GM03348 (cell line): ENCODE data around the gene ZNF658.
"Not testable (repeated sequence)": the region's sequence is repeated elsewhere in the genome, so short reads cannot be mapped to it uniquely, and the experiment has no call there.

Experiments
- DNase-seq: peaks from one replicate; pipeline ENCODE4 v3.0.0; 2012; ENCODE audit warnings: low spot score

Gene ZNF658

DNA sequence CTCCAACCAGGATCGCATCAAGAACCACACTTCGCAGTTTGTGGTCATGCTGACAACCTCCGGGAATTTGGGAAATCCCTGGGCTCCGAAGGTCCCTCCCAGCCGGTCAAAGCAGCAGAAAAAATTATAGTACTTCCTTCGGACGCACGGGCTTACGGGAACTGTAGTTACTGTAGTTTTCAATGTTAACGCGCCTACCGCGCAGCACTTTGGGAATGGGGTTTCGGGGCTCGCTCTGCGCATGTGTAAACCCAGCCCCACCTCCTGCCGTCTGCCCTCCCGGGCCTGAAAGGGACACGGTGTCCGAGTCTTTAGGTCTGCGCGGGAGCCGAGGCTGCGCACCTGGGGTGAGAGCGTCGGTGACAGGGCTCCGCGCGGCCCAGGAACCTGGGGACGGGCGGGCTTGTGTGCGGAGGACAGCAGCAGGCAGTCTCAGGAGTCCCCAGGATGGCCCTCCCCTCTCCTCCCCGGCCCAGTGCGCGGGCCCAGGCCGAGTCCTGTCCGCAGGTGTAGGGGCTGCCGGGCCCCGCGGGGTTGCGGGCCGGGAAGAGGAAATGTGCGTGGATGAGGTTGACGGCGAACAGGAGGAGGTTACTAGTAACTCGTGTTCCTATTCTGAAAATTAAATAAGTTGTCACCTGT, at the start of gene ZNF658:
TSS of gene ZNF658 (plus strand) at position 236 of the 642 bp plus-strand sequence. CDS start 2,837 bp downstream, outside the sequence.
- DNase-seq, result not testable (repeated sequence)

DNA sequence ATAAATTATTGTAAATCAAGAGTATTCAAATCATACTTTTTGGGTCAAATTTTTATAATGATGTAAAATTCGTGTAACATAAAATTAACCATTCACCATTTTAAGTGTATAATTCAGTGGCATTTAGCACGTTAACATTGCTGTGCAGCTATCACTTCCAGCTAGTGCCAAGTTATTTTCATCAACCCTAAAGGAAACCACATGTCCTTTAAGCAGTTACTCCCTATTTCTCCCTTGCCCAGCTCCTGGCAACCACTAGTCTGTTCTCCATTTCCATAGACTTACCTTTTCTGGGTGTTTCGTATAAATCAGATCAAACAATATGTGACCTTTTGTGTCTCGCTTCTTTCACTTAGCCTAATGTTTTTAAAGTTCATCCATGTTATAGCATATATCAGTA, 38.8 kb upstream of the ZNF658 start:
- not testable (repeated sequence) for DNase-seq

DNA sequence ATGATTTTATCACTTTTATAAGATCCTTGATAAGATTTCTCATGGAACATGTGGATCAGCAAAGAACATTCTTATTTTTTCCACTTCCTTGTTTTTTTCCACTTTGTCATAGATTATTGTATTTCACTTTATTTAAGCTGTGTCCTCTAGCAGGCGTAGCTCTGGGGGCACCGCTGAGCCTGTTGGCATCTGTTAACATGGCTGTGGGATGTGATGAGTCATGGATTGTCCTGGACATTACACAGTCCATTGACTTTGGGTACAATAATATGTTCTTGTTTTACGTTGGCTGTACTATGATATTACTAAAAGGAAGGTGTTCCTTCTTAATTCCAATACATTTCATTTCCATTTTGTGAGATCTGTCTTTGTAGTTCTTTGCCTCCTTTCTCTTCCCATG, 31.9 kb upstream of the ZNF658 start:
- not testable (repeated sequence) for DNase-seq

DNA sequence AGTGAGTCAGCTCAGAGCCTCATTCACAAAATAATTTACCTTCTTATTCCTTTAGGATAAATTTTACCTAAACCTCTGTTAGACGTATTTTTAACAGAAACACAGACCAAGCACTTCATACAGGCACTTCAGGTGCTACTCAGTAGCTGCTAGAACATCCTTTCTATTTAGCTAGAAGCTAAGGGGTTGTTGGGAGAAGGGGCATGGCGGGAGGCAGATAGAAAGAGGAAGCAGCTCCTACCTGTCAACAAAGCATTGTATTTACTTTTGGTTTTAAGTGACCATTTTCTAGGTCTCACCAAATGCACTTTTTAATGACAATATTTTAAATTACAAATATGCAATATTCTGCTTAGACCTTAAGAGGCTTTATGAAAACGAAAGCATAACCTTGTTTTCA, 19.9 kb upstream of the ZNF658 start:
- DNase-seq, result not testable (repeated sequence)

DNA sequence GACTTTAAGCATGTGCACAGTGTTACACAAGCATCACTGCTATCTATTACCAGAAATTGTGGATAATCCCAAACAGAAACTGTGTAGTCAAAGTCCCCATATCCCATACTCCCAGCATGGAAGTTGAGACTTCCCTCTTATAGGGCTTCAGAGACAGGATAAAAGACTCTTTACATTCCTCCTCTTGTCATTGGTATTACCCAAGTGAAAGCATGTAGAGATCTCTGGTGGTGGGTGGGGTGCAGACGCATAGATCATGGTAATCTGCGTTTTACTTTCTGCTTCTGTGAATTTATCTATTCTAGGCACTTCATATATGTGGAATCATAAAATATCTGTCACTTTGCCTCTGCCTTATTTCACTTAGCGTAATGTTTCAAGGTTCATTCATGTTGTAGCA, 18.7 kb upstream of the ZNF658 start:
- DNase-seq, result not testable (repeated sequence)

DNA sequence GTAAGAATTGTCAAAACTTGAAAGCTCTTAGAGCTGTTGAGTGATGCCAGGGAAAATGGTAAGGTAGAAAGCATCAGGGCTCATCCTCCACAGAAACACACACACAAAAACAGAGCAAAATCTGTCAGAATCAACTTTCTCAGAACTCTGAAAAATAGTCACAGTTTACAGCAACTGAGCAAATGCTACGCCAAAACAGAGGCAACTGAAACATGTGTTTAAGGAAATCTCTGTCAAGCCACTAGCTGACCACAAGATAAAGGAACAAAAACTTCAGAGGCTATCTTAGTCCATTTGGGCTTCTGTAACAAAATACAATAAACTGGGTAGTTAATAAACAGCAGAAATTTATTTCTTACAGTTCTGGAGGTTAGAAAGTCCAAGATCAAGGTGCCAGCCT, 10.2 kb upstream of the ZNF658 start:
- not testable (repeated sequence) for DNase-seq

DNA sequence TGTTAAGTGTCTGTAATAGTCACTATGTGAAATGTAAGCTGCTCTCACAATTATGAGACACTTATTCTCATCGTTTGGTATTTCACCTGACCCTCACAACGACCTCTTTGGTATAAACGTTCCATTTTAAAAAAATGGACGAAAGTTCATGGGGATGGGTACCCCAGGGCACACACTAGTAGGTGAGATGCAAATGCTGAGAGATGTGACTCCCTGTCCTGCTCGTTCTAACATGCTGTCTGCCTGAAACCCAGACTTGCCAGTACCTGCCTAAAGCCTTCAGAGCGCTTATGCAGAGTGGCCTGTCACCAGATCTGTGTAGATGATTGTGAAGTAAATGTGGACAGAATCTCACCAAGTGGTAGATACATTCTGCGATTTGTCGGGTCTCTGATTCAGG, 616 bp downstream of the ZNF658 start:
- not testable (repeated sequence) for DNase-seq

DNA sequence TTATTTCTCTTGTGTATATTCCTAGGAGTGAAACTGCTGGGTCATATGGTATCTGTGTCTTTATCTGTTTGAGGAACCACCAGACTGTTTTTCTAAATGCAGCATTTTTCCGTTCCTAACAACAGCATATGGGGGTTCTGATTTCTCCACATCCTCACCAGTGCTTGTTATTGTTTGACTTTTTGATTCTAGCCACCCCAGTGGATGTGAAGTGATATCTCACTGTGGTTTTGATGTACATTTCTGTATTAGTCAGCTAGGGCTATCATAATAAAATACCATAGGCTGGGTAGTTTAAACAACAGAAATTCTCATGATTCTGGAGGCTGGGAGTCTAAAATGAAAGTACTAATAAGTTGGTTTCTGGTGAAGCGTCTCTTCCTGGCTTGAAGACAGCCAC, 9.0 kb downstream of the ZNF658 start:
- not testable (repeated sequence) for DNase-seq

DNA sequence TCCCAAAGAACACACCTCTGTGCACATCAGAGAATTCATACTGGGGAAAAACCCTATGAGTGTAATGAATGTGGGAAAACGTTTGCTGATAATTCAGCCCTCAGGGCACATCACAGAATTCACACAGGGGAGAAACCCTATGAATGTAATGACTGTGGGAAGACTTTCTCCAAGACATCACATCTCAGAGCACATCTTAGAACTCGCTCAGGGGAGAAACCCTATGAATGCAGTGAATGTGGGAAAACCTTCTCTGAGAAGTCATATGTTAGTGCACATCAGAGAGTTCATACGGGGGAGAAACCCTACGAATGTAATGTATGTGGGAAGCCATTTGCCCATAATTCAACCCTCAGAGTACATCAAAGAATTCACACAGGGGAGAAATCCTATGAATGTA, 19.5 kb downstream of the ZNF658 start:
- DNase-seq, result not testable (repeated sequence)

DNA sequence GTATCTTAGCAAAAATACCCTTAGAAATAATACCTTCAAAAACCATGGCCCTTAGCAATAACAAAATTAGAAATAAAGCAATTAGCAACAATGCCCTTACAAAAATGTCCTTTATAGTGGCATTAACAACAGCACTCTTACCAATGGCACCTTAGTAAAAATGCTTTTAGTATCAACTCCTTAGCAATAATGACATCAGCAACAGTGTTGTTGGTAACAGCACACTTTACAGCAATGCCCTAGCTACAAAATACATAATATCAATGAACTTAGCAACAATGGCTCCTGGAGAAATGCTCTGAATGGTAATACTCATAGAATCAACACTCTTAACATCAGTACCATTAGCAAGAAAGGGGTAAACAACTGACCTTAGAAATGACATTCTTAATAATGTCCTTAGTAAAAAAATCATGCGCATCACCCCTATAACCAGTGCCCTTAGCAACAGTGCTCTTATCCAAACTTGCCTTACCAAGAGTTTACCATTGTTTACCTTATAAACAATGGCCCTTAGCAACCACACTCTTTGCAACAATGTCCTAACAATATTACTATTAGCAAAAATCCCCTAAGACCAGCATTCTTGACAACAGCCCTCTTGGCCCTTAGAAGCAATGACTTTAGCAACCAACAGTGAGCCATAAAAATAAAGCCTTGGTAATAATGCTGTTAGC, 35.8 kb downstream of the ZNF658 start:
- DNase-seq, result not testable (repeated sequence)

DNA sequence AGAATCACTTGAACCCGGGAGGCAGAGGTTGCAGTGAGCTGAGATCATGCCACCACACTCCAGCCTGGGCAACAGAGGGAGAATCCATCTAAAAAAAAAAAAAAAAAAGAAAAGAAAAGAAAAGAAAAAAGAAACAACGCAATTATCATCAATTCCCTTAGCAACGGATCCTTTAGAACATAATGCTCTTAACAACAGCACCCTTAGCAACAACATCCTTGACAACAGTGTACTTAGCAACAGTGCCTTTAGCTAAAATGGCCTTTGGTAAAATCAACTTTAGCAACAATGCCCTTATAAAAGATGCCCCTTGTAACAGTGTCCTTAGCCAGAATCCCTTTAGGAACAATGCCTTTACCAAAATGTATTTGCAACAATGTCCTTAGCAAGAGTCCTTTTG, 37.1 kb downstream of the ZNF658 start:
- DNase-seq, result not testable (repeated sequence)

DNA sequence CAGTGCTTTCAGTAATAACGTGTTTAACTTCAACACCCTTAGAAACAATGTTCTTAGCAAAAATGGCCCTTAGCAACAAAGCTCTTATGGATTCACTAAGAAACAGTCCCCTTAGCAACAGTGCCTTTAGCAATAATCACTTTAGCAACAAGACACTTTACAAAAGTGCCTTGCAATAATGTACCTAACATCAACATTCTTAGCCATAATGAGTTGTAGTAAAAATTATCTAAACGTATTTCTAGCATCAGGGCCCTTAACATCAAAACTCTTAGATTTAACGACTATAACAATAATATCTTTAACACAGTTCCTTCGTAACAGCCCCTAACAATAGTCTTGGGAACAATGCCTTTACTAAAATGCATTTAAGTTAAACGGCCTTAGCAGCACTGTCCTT, 37.8 kb downstream of the ZNF658 start:
- not testable (repeated sequence) for DNase-seq

DNA sequence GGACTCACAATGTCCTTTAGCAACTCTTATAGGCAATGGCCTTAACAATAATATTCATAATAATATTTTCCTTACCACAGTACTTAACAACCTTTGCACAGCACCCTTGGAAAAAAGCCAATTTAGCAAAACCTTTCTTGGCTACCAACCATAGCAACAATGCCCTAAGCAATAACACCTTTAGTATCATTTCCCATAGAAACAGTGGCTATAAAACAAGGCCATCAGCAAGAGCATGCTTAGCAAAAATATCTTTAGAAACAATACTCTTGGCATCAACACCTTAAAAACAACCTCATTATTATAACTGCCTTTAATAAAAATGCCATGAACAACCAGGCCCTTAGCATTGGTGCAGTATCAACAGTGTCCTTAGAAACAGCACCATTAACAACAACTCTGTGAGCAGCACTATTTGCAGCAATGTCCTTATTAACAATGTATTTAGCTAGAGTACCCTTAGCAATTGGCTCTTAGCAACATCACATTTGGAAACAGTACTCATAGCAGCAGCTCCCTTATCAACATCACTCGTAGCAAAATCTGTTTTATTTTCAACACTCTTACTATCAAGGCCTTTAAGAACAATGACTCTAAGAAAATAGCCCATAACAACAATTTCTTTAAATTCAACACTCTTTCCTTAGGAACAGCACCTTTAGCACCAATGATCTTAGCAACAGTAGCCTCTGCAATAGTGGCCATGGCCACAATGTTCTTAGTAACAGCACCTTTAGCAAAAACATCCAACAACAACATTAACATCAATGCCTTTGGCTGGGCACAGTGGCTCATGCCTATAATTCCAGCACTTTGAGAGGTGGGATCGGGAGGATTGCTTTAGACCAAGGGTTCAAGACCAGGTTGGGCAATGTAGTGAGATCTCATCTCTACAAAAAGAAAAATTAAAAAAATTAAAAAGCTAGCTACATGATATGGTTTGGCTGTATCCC, 39.6 kb downstream of the ZNF658 start:
- DNase-seq, result not testable (repeated sequence)

DNA sequence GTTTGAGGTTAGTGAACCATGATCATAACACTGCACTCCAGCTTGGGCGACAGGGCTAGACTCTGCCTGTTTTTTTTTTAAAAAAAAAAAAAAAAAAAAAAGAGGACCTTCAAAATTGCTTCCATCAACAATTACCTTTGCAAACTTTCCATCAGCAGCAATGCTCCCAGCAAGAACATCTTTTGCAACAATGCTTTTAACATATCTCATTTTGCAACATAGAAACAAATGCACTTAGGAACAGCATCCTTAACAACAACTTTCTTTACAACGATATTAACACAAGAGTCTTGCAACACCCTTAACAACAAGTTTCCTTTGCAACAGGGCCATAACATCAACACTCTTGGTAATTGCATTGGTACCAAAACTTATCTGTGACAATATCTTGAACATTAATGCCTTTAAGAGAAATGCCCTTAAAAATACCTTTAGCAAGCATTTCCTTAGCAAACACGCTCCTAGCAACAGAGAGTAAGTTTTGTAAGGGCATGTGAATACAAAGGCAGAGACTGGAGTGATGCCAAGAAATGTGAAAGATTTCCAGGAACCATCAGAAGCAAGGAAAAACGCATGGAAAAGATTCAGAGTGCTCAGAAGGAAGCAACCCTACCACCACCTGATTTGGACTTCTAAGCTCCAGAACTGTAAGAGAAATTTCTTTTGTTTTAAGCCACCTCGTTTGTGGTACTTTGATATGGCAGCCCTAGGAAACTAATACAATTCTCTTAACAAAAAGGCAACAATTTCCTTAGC, 42.1 kb downstream of the ZNF658 start:
- not testable (repeated sequence) for DNase-seq

DNA sequence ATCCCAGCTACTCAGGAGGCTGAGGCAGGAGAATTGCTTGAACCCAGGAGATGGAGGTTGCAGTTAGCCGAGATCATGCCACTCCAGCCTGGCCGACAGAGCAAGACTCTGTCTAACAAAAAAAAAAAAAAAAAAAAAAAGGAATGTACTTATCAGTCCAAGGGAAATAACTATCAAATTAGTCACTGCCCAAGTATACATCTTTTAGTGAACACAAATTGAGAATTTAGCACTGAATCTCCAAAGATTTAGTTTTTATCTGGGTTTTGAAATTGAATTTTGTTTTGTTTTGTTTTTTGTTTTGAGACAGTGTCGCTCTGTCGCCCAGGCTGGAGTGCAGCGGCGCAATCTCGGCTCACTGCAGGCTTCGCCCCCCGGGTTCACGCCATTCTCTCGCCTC, 52.1 kb downstream of the ZNF658 start:
- not testable (repeated sequence) for DNase-seq
